Ishikawa (cell line): ENCODE results near the gene AVEN.

Experiments
- CREB1 ChIP-seq: IDR thresholded peaks from 2 replicates; pipeline ENCODE4 v1.6.1; 2012; ENCODE audit warnings: low read depth
- EP300 ChIP-seq: IDR thresholded peaks from 2 replicates; pipeline ENCODE4 v1.6.1; 2012; ENCODE audit warnings: borderline replicate concordance
- NFIC ChIP-seq: IDR thresholded peaks from 2 replicates; pipeline ENCODE4 v1.6.1; 2012
- RAD21 ChIP-seq: IDR thresholded peaks from 2 replicates; pipeline ENCODE4 v1.6.1; 2012; ENCODE audit warnings: low read depth
- TAF1 ChIP-seq: IDR thresholded peaks from 2 replicates; pipeline ENCODE4 v1.6.1; 2012; ENCODE audit warnings: low read depth, mild to moderate bottlenecking
- TEAD4 ChIP-seq: IDR thresholded peaks from 2 replicates; pipeline ENCODE4 v1.6.1; 2012
- YY1 ChIP-seq: IDR thresholded peaks from 2 replicates; pipeline ENCODE4 v1.6.1; 2012; ENCODE audit warnings: low read depth
- ZBTB7A ChIP-seq: IDR thresholded peaks from 2 replicates; pipeline ENCODE4 v1.6.1; 2012; ENCODE audit warnings: low read depth
- TF ChIP-seq, protein P1 (sequence below): IDR thresholded peaks from 2 replicates; pipeline ENCODE4 v1.6.1; 2012

DNA sequence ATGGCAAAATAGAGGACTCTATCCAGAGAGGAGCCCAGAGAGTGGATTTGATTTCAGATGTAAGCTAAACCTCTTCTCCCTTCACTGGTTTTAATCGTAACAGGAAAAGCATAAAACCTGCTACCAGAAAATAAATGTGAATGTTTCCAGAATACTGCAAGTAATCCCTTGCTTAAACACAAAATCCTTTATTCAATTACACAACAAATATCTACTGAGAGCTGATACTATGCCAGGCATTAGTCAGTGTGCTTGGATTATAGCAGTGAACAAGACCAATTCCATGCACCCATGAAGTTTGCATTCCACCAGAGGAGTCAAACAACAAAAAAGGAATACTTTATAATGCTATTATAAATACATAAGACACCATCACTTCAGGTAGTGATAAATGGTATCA, 15.1 kb downstream of the AVEN start:
- TF ChIP-seq TAF1 (no peak), EP300 (no peak), ZBTB7A (no peak), CREB1 (no peak), YY1 (no peak), RAD21 (no peak), NFIC (no peak), TEAD4 (no peak)
- TF ChIP-seq, protein P1, sequence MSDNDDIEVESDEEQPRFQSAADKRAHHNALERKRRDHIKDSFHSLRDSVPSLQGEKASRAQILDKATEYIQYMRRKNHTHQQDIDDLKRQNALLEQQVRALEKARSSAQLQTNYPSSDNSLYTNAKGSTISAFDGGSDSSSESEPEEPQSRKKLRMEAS = no peak
